Left renal cortex interstitium (tissue), 4 donors: ENCODE results near the gene AKT2. TPM values are rescaled to one million over a fixed set of nuclear protein-coding genes. Genes with fewer than 3 reads are reported as not detected.

Source experiments
- DNase-seq, 4 donors: peaks; one replicate each; pipeline ENCODE4 v3.0.0-alpha.2; 2013; ENCODE audit warnings: low read depth in 4 of 4, low spot score in 2 of 4, missing footprints in 1 of 4
- polyA plus RNA-seq, 4 donors: library from polyadenylated mRNA; unstranded; fragments of 120-200 nt; gene quantifications; one replicate each; pipeline ENCODE4 v1.2.1, GENCODE V29; 2013; ENCODE audit not compliant: insufficient read length in 4 of 4

AKT2 gene
- polyA plus RNA-seq, 4 donors, result 131 to 226 (median 200) TPM

- DNase-seq, result no peak
These were observed 86.7 kb downstream of the AKT2 start for GRCh38 chr19:40198272-40198990.

- no peak for DNase-seq
These were observed 91.6 kb downstream of the AKT2 start for GRCh38 chr19:40193587-40193849.

- no peak for DNase-seq
These were observed 92.2 kb downstream of the AKT2 start for GRCh38 chr19:40192758-40193586.

- no peak for DNase-seq
These were observed 93.1 kb downstream of the AKT2 start for GRCh38 chr19:40191836-40192646.

GRCh38 chr19:40190891-40191835 is 94.0 kb downstream of the AKT2 start, which contains the start of gene MAP3K10:
TSS of gene MAP3K10 (plus strand) at chr19:40191426. CDS start at chr19:40192032, 606 bp downstream.
- DNase-seq, result peak in 3 of 4 donors; percentile 29 to 50 (median 41)

GRCh38 chr19:40184273-40184672 is 100.9 kb downstream of the AKT2 start:
- no peak for DNase-seq

Other genes with a start within 250 kb of the AKT2 start
- 10 to 100 TPM; 18.1 to 45.5 (median 29.5) TPM for gene ZNF780B, start 229.1 kb downstream of the AKT2 start, polyA plus RNA-seq
- gene ZNF780A, start 194.4 kb downstream of the AKT2 start, polyA plus RNA-seq, result 10 to 100 TPM; 17.4 to 19.8 (median 18.6) TPM
- 10 to 100 TPM; 10.8 to 19.3 (median 17.4) TPM for gene MAP3K10, start 93.9 kb downstream of the AKT2 start, polyA plus RNA-seq
- under 1 TPM in 3 of 4 donors, not detected in 1; 0.07 to 0.47 (median 0.14) TPM for gene TTC9B, start 67.0 kb downstream of the AKT2 start, polyA plus RNA-seq
- 1 to 10 TPM; 1.0 to 2.6 (median 1.9) TPM for gene CCNP, start 58.7 kb downstream of the AKT2 start, polyA plus RNA-seq
- gene C19orf47, start 63.1 kb upstream of the AKT2 start, polyA plus RNA-seq, result 10 to 100 TPM in 3 of 4 donors, 1 to 10 TPM in 1; 9.7 to 16.8 (median 14.1) TPM
- gene PLD3, start 63.4 kb upstream of the AKT2 start, polyA plus RNA-seq, result 100 to 1,000 TPM; 215 to 340 (median 265) TPM
- under 1 TPM; 0.06 to 0.18 (median 0.14) TPM for gene HIPK4, start 104.8 kb upstream of the AKT2 start, polyA plus RNA-seq
- 10 to 100 TPM; 10.4 to 15.5 (median 13.0) TPM for gene PRX, start 128.0 kb upstream of the AKT2 start, polyA plus RNA-seq
- gene SERTAD1, start 140.6 kb upstream of the AKT2 start, polyA plus RNA-seq, result 10 to 100 TPM in 1 of 4 donors, 1 to 10 TPM in 3; 6.9 to 12.7 (median 8.3) TPM
- 10 to 100 TPM; 29.5 to 49.1 (median 38.5) TPM for gene SERTAD3, start 159.0 kb upstream of the AKT2 start, polyA plus RNA-seq
- gene BLVRB, start 180.4 kb upstream of the AKT2 start, polyA plus RNA-seq, result 10 to 100 TPM; 40.4 to 67.0 (median 49.9) TPM
- gene SPTBN4, start 181.7 kb upstream of the AKT2 start, polyA plus RNA-seq, result 1 to 10 TPM in 3 of 4 donors, under 1 TPM in 1; 0.92 to 2.2 (median 1.6) TPM